OCI-LY3 (cell line): ENCODE results near the gene JDP2.

Experiments
- CTCF ChIP-seq: fragments of 200-600, 300-600 bp; sonication (generic); IDR thresholded peaks from 2 replicates; pipeline ENCODE4 v1.5.1; 2014; ENCODE audit warnings: antibody characterized with exemption, low read length, low read depth
- EZH2phosphoT487 ChIP-seq: fragments of 200-600 bp; shearing (Covaris generic); IDR thresholded peaks from 2 replicates; pipeline ENCODE4 v1.6.1; 2018; ENCODE audit warnings: antibody characterized with exemption, mixed run types, low read depth

GRCh38 chr14:75427482-75428229 is at the start of gene JDP2:
- TF ChIP-seq CTCF (no peak), EZH2phosphoT487 (no peak)
